ENCODE data around the gene SCG3.

Gene SCG3

DNA sequence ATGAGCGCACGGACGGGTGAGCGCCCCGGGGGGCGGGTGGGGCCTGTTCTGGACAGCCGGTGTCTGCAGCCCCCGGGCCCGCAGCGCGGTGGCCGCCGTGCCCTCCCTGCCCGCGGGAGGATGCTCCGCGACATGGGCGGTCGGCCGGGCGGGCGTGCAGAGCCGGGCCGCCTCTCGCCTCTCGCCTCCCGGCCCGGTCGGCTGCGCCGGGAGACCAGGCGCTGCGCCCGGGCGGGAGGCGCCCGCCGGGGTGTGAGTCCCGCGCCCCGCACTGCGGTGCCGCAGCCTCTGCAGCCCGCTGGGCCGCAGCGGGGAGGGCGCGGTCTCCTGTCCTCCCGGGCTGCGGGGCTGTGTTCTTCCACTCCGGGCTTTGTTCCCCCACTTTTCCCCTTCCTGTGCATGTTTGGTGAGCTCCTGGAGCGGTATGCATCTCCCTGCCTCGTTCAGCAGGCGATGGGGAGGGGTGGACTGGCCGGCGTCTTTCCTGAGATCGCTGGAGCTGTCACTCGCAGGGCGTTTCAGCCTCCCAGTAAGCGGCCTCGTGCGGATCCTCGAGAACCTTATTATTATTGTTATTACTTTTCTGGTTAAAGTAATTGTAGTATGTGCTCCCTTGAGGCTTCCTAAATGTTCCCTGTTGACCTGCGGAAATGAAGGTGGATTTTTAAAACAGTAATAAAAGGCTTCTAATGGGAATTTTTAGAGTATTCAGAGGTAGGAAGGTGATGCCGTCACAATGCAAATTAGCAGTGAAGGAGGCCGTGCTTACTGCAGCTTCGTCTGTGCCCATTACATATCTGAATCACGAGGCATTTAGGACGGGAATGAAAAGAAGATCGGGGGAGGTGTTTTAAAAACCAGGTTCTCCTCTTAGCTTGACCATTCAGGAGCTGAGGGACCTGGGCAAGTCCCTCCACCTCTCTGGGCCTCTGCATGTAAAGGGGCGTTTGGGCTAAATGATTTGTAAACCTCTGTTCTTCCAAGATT is 70.7 kb downstream of the SCG3 start:
- peak; percentile 32 for DNase-seq (ENCODE audit: insufficient read length, low spot score)
- FAIRE-seq, result no peak
- TF ChIP-seq POLR2A (IDR thresholded peaks at IDR 0.05; ENCODE audit: low read depth, low read length), result no peak
- TF ChIP-seq POLR2AphosphoS5 (IDR thresholded peaks at IDR 0.05; ENCODE audit: low read depth, low read length), result peak; percentile 32; the same call in 1 of the 2 replicates
- TF ChIP-seq SPI1 (IDR thresholded peaks at IDR 0.05; ENCODE audit: low read depth, low read length), result no peak

- no peak for FAIRE-seq
- no peak for DNase-seq (ENCODE audit: insufficient read length, low spot score)
- TF ChIP-seq POLR2A (IDR thresholded peaks at IDR 0.05; ENCODE audit: low read depth, low read length), result no peak
- TF ChIP-seq PAX5 (IDR thresholded peaks at IDR 0.05; ENCODE audit: insufficient read depth, low read length, severe bottlenecking), result no peak
- no peak for TF ChIP-seq POLR2AphosphoS5 (IDR thresholded peaks at IDR 0.05; ENCODE audit: low read depth, low read length)
- TF ChIP-seq POU2F2 (IDR thresholded peaks at IDR 0.05; ENCODE audit: low read depth, low read length), result no peak
- TF ChIP-seq TAF1 (IDR thresholded peaks at IDR 0.05; ENCODE audit: low read depth, low read length), result no peak
- TF ChIP-seq SPI1 (IDR thresholded peaks at IDR 0.05; ENCODE audit: low read depth, low read length), result no peak
These were observed 71.6 kb downstream of the SCG3 start for GRCh38 chr15:51752888-51753287.

DNA sequence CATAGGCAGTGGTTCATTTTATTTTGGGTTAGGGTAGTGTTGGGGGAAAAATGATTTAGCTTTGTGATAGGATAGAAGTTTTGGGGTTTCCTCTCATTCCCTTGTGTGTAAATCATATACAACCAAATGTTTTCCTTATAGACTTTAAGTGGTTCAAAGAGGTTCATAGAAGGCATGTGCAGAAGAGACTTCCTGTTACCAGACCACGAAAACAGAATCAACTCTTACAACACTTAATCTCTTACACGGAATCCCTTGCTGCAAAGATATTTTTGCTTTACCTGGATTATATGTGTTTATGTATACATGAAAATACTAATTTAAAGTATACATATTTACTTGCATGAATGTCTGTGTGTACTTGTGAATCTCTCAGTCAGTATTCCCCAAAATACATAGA is 73.0 kb downstream of the SCG3 start:
- no peak for DNase-seq (ENCODE audit: insufficient read length, low spot score)
- no peak for FAIRE-seq
- TF ChIP-seq SPI1 (IDR thresholded peaks at IDR 0.05; ENCODE audit: low read depth, low read length) (no peak), PAX5 (IDR thresholded peaks at IDR 0.05; ENCODE audit: insufficient read depth, low read length, severe bottlenecking) (no peak), POU2F2 (IDR thresholded peaks at IDR 0.05; ENCODE audit: low read depth, low read length) (no peak), POLR2A (IDR thresholded peaks at IDR 0.05; ENCODE audit: low read depth, low read length) (no peak), POLR2AphosphoS5 (IDR thresholded peaks at IDR 0.05; ENCODE audit: low read depth, low read length) (no peak)

DNA sequence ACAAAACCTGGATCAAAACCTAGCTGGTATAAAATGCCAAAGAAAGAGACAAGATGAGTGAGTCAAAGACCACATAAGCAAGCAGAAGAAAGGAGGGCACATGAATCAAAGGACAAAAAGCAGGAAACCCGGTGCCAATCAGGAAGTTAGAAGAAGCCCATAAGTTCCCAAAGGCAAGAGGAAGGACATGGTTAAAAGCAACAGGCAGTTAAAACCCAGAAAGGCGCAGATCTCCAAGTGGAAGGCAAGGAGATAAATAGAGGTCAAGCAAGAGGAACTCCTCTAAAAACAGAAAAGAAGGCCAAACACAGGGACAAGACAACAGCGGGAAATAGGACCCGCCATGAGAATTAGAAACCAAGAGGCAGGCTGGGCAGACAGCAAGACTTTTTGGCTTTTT is 74.5 kb downstream of the SCG3 start:
- DNase-seq (ENCODE audit: insufficient read length, low spot score) (no peak), FAIRE-seq (no peak)

DNA sequence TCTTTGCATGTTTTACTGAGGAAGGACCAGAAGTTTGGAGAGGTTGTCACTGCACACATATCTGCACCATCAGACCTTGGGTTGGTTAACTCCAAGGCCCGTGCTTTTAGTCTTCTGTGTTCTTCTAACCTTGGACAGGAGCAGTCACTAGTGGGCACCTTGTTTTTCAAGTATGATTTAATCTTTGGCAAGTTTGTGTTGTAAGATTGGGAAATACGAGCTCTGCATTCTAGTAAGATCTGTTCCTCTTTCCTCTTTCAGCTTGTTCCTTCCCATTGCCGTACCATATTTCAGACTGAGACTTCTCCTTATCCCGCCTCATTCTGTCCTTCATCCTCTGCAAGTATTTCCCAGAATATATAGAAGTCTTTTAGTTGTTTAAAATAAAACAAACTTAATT is 75.2 kb downstream of the SCG3 start:
- FAIRE-seq (no peak), DNase-seq (ENCODE audit: insufficient read length, low spot score) (no peak)
- TF ChIP-seq POLR2A (IDR thresholded peaks at IDR 0.05; ENCODE audit: low read depth, low read length), result no peak
- TF ChIP-seq POU2F2 (IDR thresholded peaks at IDR 0.05; ENCODE audit: low read depth, low read length), result no peak
- no peak for TF ChIP-seq PAX5 (IDR thresholded peaks at IDR 0.05; ENCODE audit: insufficient read depth, low read length, severe bottlenecking)
- TF ChIP-seq TAF1 (IDR thresholded peaks at IDR 0.05; ENCODE audit: low read depth, low read length), result no peak
- no peak for TF ChIP-seq POLR2AphosphoS5 (IDR thresholded peaks at IDR 0.05; ENCODE audit: low read depth, low read length)

More for the DNA sequence above, 74.5 kb downstream of the SCG3 start:
- no peak for TF ChIP-seq SPI1 (IDR thresholded peaks at IDR 0.05; ENCODE audit: low read depth, low read length)
- no peak for TF ChIP-seq POU2F2 (IDR thresholded peaks at IDR 0.05; ENCODE audit: low read depth, low read length)
- TF ChIP-seq POLR2AphosphoS5 (IDR thresholded peaks at IDR 0.05; ENCODE audit: low read depth, low read length), result no peak
- TF ChIP-seq PAX5 (IDR thresholded peaks at IDR 0.05; ENCODE audit: insufficient read depth, low read length, severe bottlenecking), result no peak
- TF ChIP-seq POLR2A (IDR thresholded peaks at IDR 0.05; ENCODE audit: low read depth, low read length), result no peak
- TF ChIP-seq TAF1 (IDR thresholded peaks at IDR 0.05; ENCODE audit: low read depth, low read length), result no peak

DNA sequence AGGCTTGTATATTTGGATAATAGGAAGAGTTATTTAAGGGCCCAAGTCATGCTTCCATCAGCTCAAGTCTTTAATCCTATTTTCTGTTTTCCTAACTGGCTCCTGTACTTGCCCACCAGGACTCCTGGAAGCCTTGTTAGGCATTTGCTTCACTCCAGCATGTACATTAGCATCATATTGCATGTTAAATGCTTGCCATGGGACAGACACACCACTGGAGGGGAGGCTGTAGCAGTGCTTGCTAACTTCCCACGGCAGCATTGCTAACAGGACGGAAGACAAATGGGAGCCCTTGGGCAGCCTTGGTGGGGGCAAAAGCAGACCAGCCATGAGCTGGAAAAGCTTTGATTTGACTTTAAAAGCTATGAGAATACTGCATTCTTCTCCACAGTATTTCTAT is 76.1 kb downstream of the SCG3 start:
- FAIRE-seq (no peak), DNase-seq (ENCODE audit: insufficient read length, low spot score) (no peak)
- no peak for TF ChIP-seq SPI1 (IDR thresholded peaks at IDR 0.05; ENCODE audit: low read depth, low read length)
- TF ChIP-seq POLR2A (IDR thresholded peaks at IDR 0.05; ENCODE audit: low read depth, low read length), result no peak
- TF ChIP-seq POLR2AphosphoS5 (IDR thresholded peaks at IDR 0.05; ENCODE audit: low read depth, low read length), result no peak
- TF ChIP-seq POU2F2 (IDR thresholded peaks at IDR 0.05; ENCODE audit: low read depth, low read length), result no peak

- TF ChIP-seq POLR2AphosphoS5 (IDR thresholded peaks at IDR 0.05; ENCODE audit: low read depth, low read length), result no peak
- no peak for TF ChIP-seq POLR2A (IDR thresholded peaks at IDR 0.05; ENCODE audit: low read depth, low read length)
- TF ChIP-seq PAX5 (IDR thresholded peaks at IDR 0.05; ENCODE audit: insufficient read depth, low read length, severe bottlenecking), result no peak
- TF ChIP-seq POU2F2 (IDR thresholded peaks at IDR 0.05; ENCODE audit: low read depth, low read length), result no peak
- no peak for TF ChIP-seq SPI1 (IDR thresholded peaks at IDR 0.05; ENCODE audit: low read depth, low read length)
- TF ChIP-seq TAF1 (IDR thresholded peaks at IDR 0.05; ENCODE audit: low read depth, low read length), result no peak
- FAIRE-seq (no peak), DNase-seq (ENCODE audit: insufficient read length, low spot score) (no peak)
These were observed 77.3 kb downstream of the SCG3 start for GRCh38 chr15:51758645-51759044.

DNA sequence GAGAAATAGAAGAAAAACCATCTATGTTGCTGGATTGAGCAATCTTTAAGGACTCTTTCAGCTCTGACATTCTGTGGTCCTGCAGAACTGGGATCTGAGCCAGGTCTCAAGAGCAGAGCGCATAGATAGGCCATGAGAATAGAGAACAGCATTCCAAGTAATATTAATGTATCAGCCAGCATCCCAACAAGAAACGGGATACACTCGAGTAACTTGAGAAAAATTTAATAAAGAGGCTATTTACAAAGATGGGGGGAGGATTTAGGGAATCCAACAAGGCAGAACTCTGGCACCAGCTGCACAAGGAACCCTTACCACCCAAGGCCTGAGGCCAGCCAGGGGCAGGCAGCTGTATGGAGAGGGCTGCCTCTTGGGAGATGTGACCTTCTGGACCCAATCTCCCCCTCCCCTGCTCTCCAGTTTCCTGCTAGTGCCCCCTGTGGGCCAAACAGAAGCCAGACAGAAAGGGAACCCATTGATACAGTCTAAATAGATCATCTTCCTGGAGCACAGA is 78.3 kb downstream of the SCG3 start:
- no peak for TF ChIP-seq POLR2AphosphoS5 (IDR thresholded peaks at IDR 0.05; ENCODE audit: low read depth, low read length)
- no peak for TF ChIP-seq POLR2A (IDR thresholded peaks at IDR 0.05; ENCODE audit: low read depth, low read length)
- TF ChIP-seq PAX5 (IDR thresholded peaks at IDR 0.05; ENCODE audit: insufficient read depth, low read length, severe bottlenecking), result no peak
- no peak for TF ChIP-seq POU2F2 (IDR thresholded peaks at IDR 0.05; ENCODE audit: low read depth, low read length)
- no peak for TF ChIP-seq SPI1 (IDR thresholded peaks at IDR 0.05; ENCODE audit: low read depth, low read length)
- TF ChIP-seq TAF1 (IDR thresholded peaks at IDR 0.05; ENCODE audit: low read depth, low read length), result no peak
- FAIRE-seq (no peak), DNase-seq (ENCODE audit: insufficient read length, low spot score) (no peak)

GRCh38 chr15:51760805-51761204 is 79.5 kb downstream of the SCG3 start:
- DNase-seq (ENCODE audit: insufficient read length, low spot score), result no peak
- no peak for FAIRE-seq
- TF ChIP-seq SPI1 (IDR thresholded peaks at IDR 0.05; ENCODE audit: low read depth, low read length) (peak; percentile 67), POU2F2 (IDR thresholded peaks at IDR 0.05; ENCODE audit: low read depth, low read length) (no peak)

DNA sequence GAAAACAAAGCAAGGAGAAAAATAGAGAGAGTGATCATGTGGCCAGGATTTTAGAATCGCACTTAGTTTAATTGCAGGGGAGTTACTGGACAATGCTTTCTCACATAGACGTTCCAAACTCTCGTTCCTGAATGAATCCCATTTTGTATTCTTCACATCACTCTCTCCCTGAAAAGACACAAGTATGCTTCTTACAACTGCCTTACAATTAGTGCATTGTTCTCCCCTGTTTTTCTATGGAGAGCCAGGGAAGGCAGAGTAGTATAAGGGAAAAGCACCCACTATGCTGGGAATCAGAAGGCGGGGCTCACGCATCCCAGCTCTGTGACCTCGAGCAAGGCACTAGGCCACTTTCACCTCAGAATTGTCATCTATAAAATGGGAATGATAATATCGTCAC is 84.4 kb downstream of the SCG3 start:
- FAIRE-seq, result no peak

More for the DNA sequence above, 84.4 kb downstream of the SCG3 start:
- no peak for TF ChIP-seq SPI1 (IDR thresholded peaks at IDR 0.05; ENCODE audit: low read depth, low read length)
- TF ChIP-seq TAF1 (IDR thresholded peaks at IDR 0.05; ENCODE audit: low read depth, low read length), result no peak
- DNase-seq (ENCODE audit: insufficient read length, low spot score), result no peak

Measured in GM12891 (cell line).